Stimulated activated naive CD8-positive, alpha-beta T cell treated with anti-CD3 and anti-CD28 coated beads, Interleukin-15, Interleukin-2, amounts not matched to agents 100 ng/mL and 50 ng/mL, for 24 hours (primary cell): ENCODE measurements around the gene HIVEP3.
A peak's percentile ranks its signal among the peaks of the same experiment; 100 is the strongest.
"Not testable (repeated sequence)": the region's sequence is repeated elsewhere in the genome, so short reads cannot be mapped to it uniquely, and the experiment has no call there.

Experiments
- H3K27ac Mint-ChIP-seq: one replicate; pipeline ENCODE4 v1.8.0; 2021; ENCODE audit warnings: mild to moderate bottlenecking, mixed read lengths
- H3K27me3 Mint-ChIP-seq: one replicate; pipeline ENCODE4 v1.8.0; 2021; ENCODE audit warnings: mixed read lengths
- H3K36me3 Mint-ChIP-seq: one replicate; pipeline ENCODE4 v1.8.0; 2021; ENCODE audit warnings: low read depth, mixed read lengths
- H3K4me1 Mint-ChIP-seq: one replicate; pipeline ENCODE4 v1.8.0; 2021; ENCODE audit warnings: low read depth, mixed read lengths
- H3K4me3 Mint-ChIP-seq: one replicate; pipeline ENCODE4 v1.8.0; 2021; ENCODE audit warnings: mild to moderate bottlenecking, mixed read lengths
- H3K9me3 Mint-ChIP-seq: one replicate; pipeline ENCODE4 v1.8.0; 2021; ENCODE audit warnings: mixed read lengths

The HIVEP3 gene

DNA sequence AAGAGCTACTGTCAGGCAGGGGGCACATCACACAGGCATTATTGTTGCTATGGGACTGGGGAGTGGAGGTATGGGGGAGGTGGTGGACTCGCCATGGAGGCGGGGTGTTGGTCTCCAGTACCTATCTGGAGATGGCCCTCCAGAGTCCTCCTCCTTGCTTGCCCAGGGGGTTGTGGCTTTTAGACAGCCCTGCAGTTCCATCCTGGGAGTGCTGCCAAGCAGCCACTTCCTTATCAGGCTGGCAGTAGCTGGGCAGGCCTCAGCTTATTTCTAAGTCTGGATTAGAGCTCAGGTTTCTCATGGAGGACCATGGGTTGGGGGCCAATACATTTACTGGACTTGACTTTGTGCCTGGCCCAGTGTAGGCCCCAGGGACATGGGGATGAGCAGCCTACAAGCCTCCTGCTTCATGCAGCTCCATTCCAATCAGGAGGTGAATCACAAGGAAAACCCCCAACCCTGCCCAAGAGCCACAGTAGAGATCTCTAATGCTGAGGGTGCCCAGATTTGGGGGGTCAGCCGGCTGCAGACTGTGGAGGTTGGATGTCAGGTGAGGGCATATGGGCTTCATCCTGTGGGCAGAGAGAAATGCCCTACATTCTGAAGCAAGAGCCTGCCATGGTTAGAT, 223.5 kb downstream of the HIVEP3 start:
- Mint-ChIP-seq H3K36me3 (no peaks in the 10 kb centered on the region), H3K9me3 (no peaks in the 10 kb centered on the region), H3K27ac (no peak overlapping the region), H3K27me3 (no peaks in the 10 kb centered on the region), H3K4me3 (no peak overlapping the region), H3K4me1 (peaks cover 19% of the 10 kb centered on the region)

DNA sequence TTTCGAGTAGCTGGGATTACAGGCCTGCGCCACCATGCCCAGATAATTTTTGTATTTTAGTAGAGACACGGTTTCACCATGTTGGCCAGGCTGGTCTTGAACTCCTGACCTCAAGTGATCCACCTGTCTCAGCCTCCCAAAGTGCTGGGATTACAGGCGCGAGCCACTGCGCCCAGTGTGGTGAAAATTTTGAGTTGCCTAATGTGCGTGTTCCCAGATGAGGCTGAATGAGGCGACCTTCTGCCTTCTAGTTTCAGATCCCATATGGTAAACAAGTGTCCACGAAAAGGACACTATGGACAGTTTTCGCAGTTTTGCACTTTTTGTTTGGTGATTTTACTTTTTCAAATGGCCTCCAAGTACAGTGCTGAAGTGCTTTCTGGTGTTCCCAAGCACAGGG, 226.8 kb downstream of the HIVEP3 start:
- H3K9me3 Mint-ChIP-seq, H3K36me3 Mint-ChIP-seq, H3K27me3 Mint-ChIP-seq, H3K4me3 Mint-ChIP-seq, H3K27ac Mint-ChIP-seq: not testable (repeated sequence)
- H3K4me1 Mint-ChIP-seq = peaks cover 25% of the 10 kb centered on the region

DNA sequence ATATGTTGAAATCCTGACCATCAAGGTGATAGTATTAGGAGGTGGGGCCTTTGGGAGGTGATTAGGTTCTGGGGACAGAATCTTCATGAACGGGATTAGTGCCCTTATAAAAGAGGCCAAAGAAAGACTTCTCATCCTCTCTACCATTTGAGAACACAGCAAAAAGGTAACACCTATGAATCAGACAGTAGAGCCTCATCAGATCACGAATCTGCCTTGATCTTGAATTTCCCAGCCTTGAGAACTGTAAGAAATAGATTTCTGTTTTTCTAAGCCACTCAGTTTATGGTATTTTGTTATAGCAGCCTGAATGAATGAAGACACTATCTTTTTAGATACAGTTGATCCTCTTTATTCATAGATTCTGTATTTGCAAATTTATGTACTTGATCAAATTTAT, 227.3 kb downstream of the HIVEP3 start:
- Mint-ChIP-seq H3K27ac (no peak overlapping the region), H3K9me3 (no peaks in the 10 kb centered on the region)

DNA sequence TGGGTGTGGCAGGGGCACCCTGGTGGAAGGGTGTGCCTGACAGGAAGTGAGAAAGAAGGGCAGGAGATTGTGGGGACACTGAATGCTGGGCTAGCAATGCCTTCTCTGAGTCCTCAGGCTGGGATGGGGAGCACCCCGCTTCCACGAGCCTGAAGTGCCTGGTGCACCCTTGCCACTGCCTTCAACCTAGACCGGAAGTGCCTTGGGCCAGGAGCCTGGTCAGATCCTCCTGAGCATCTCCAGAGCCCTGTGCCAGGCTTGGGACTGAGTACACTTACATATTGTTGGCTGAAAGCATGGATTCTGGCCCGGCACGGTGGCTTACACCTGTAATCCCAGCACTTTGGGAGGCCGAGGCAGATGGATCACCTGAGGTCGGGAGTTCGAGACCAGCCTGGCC, 228.4 kb downstream of the HIVEP3 start:
- no peak overlapping the region for H3K4me3 Mint-ChIP-seq
- H3K27me3 Mint-ChIP-seq = no peaks in the 10 kb centered on the region
- H3K9me3 Mint-ChIP-seq = no peaks in the 10 kb centered on the region
- H3K36me3 Mint-ChIP-seq = no peaks in the 10 kb centered on the region
- H3K4me1 Mint-ChIP-seq = peaks cover 34% of the 10 kb centered on the region
- peak overlapping the region; percentile 8 for H3K27ac Mint-ChIP-seq

More for the DNA sequence above, 227.3 kb downstream of the HIVEP3 start:
- Mint-ChIP-seq H3K36me3 (no peaks in the 10 kb centered on the region), H3K4me3 (no peak overlapping the region), H3K27me3 (no peaks in the 10 kb centered on the region), H3K4me1 (peaks cover 29% of the 10 kb centered on the region)

GRCh38 chr1:41689558-41689981, 229.2 kb downstream of the HIVEP3 start:
- Mint-ChIP-seq H3K9me3 (no peaks in the 10 kb centered on the region), H3K27ac (no peak overlapping the region), H3K4me3 (no peak overlapping the region), H3K4me1 (peaks cover 42% of the 10 kb centered on the region), H3K36me3 (no peaks in the 10 kb centered on the region), H3K27me3 (no peaks in the 10 kb centered on the region)

DNA sequence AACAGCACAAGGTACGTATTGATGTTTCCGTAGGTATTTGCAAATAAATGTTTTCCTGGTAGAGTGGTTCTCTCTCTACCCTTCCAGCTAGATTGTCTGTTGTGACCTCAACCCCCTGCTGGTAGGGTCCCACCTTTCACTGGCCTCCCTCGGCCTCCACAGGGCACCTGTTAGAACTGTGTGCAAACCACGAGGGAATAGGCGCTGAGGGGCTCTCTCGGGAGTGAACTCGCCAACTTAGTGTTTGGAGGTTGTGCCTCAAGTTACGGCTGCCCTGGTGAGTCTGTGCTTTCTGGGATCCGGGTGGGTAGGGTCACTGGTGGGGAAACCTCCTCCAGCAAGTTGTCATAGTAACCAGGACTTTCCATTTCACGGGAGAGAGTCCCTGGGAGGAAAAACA, 229.6 kb downstream of the HIVEP3 start:
- Mint-ChIP-seq H3K4me1 (peaks cover 46% of the 10 kb centered on the region), H3K4me3 (no peak overlapping the region), H3K36me3 (no peaks in the 10 kb centered on the region), H3K27me3 (no peaks in the 10 kb centered on the region), H3K27ac (no peak overlapping the region), H3K9me3 (no peaks in the 10 kb centered on the region)

- H3K4me1 Mint-ChIP-seq = peaks cover 64% of the 10 kb centered on the region
Measured at GRCh38 chr1:41687007-41687406, 231.7 kb downstream of the HIVEP3 start.

DNA sequence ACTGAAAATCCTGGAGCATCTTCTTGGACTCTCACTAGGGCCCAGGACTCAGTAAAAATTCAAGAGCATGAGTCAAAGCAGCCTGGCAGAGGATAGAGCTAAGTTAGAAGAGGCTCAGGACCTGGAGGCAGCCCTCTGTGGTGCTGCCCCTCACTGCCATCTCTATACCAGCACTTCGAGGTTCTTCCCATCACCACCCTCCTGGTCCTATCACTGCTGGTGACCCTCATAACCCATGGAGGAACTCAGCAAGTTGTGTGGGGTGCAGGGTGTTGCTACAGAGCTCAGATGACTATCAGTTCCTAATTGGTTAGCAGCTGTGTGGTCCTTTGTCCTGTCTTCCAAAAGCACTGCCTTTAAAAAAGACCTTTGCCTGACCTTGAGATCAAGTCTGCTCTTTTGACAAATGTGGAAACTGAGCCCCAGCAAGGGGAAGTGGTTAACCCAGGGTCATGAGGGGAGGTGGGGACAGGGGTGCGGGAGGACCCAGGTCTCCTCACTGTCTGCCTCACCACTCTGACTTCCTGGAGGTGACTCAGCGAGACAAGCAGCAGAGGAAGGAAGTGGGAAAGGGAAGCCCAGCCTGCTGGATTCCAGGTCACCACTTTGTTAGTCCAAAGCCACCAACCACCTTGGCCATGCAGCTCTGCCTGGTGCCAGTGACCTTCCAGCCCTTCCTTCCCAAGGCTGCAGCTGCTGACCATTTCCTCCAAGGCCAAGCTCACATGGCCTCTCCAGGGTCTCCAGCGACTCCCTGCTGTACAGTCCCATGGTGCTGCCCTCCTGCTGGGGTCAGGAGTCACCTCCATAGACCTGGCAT, 234.8 kb downstream of the HIVEP3 start:
- peak overlapping the region; percentile 86 for H3K27ac Mint-ChIP-seq
- peaks cover 70% of the 10 kb centered on the region for H3K4me1 Mint-ChIP-seq

More at GRCh38 chr1:41687007-41687406, 231.7 kb downstream of the HIVEP3 start:
- H3K9me3 Mint-ChIP-seq = no peaks in the 10 kb centered on the region
- no peaks in the 10 kb centered on the region for H3K36me3 Mint-ChIP-seq
- no peak overlapping the region for H3K27ac Mint-ChIP-seq
- no peak overlapping the region for H3K4me3 Mint-ChIP-seq
- no peaks in the 10 kb centered on the region for H3K27me3 Mint-ChIP-seq

GRCh38 chr1:41682845-41683625, 235.7 kb downstream of the HIVEP3 start:
- Mint-ChIP-seq H3K36me3 (no peaks in the 10 kb centered on the region), H3K4me3 (peak overlapping the region; percentile 35), H3K4me1 (peaks cover 76% of the 10 kb centered on the region), H3K9me3 (no peaks in the 10 kb centered on the region), H3K27ac (peak overlapping the region; percentile 86), H3K27me3 (no peaks in the 10 kb centered on the region)

More for the DNA sequence above, 234.8 kb downstream of the HIVEP3 start:
- no peaks in the 10 kb centered on the region for H3K27me3 Mint-ChIP-seq
- no peaks in the 10 kb centered on the region for H3K36me3 Mint-ChIP-seq
- H3K9me3 Mint-ChIP-seq = no peaks in the 10 kb centered on the region
- H3K4me3 Mint-ChIP-seq = peak overlapping the region; percentile 35

DNA sequence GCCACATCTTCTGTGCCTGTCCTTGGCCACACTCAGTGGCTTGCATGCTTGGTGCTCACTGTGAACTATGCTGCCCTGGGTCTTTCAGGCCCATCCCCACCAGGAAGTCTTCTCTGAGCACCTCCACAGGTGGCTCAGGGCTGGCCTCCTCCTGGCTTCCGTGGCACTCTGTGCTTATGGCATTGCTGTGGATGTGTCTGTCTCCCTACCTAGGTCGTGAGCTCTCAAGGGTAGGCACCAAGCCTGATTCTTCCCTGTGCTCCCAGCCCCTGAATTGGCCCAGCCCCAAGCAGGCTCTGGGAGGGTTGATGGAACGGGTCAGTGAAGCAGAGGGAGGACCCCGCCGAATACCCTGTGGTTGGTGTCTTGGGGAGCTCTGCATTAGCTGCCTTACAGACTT, 236.6 kb downstream of the HIVEP3 start:
- H3K4me1 Mint-ChIP-seq = peaks cover 76% of the 10 kb centered on the region
- no peaks in the 10 kb centered on the region for H3K9me3 Mint-ChIP-seq
- no peak overlapping the region for H3K4me3 Mint-ChIP-seq
- peak overlapping the region; percentile 8 for H3K27ac Mint-ChIP-seq
- no peaks in the 10 kb centered on the region for H3K36me3 Mint-ChIP-seq
- H3K27me3 Mint-ChIP-seq = no peaks in the 10 kb centered on the region

GRCh38 chr1:41681331-41682098, 237.2 kb downstream of the HIVEP3 start:
- H3K4me3 Mint-ChIP-seq = no peak overlapping the region
- H3K27me3 Mint-ChIP-seq = no peaks in the 10 kb centered on the region
- H3K27ac Mint-ChIP-seq = peak overlapping the region; percentile 17
- no peaks in the 10 kb centered on the region for H3K9me3 Mint-ChIP-seq
- no peaks in the 10 kb centered on the region for H3K36me3 Mint-ChIP-seq
- peaks cover 72% of the 10 kb centered on the region for H3K4me1 Mint-ChIP-seq

DNA sequence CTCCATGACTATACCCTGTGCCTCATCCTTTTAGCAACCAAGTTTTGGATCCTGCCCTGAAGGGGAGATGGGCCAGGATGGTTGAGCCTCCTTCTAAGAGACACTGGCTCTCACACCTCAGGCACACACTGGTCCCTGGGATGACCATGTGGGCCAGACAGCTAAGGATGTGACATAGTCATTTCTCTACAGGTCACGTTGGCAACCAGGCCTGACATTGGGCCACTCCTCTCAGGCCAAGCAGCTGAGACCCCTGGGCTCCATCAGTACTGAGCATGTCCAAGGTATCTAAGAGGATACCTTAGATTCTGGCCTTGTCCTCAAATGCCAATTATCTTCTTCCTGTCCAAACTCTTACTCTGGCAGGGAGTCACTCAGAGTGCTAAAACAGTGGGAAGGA, 238.7 kb downstream of the HIVEP3 start:
- no peaks in the 10 kb centered on the region for H3K27me3 Mint-ChIP-seq
- H3K27ac Mint-ChIP-seq = no peak overlapping the region

GRCh38 chr1:41679531-41679930, 239.2 kb downstream of the HIVEP3 start:
- Mint-ChIP-seq H3K9me3 (no peaks in the 10 kb centered on the region), H3K36me3 (no peaks in the 10 kb centered on the region), H3K27me3 (no peaks in the 10 kb centered on the region), H3K4me1 (peaks cover 70% of the 10 kb centered on the region), H3K27ac (no peak overlapping the region), H3K4me3 (no peak overlapping the region)

More for the DNA sequence above, 238.7 kb downstream of the HIVEP3 start:
- H3K36me3 Mint-ChIP-seq = no peaks in the 10 kb centered on the region
- peaks cover 70% of the 10 kb centered on the region for H3K4me1 Mint-ChIP-seq
- H3K4me3 Mint-ChIP-seq = no peak overlapping the region
- H3K9me3 Mint-ChIP-seq = no peaks in the 10 kb centered on the region

DNA sequence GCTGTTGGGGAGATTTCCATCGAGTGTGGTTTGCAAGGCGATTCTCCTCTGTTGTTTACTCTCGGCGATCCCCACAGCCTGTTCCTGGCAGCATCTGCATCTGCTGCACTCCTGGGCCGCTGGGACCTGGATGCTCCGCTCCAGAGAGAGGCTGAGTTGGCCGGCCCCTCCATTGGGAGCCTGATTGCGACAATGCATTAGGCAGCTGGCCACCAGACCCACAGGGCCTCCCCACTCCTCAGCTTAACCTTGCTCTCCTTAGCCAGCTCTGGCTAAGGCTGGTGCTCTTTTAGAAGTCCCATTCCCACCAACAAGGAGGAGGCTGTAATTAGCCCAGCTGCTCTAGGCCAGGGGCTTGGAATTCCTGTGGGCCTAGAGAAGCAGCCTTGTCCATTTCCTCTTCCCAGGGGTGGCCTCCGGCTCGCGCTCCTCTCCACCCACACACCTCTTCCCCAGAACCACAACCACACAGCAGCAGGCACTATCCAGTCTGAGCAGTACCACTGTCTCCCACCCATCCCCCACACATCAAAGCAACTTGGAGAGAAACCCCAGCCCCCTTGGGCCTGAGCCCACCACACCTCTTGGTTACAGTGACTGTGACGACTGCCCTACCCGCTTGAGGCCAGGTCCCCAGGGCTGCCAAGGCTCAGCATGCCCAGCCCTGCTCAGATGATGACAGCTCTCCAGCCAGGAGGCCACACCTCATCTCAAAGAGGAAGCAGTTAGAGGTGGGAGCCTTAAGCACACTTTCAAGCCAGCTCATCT, 240.4 kb downstream of the HIVEP3 start:
- Mint-ChIP-seq H3K27ac (peak overlapping the region; percentile 61), H3K27me3 (no peaks in the 10 kb centered on the region), H3K4me3 (peak overlapping the region; percentile 47), H3K36me3 (no peaks in the 10 kb centered on the region), H3K9me3 (no peaks in the 10 kb centered on the region), H3K4me1 (peaks cover 70% of the 10 kb centered on the region)
